ENCODE results near the gene ALPL. TPM values are rescaled to one million over a fixed set of nuclear protein-coding genes. Genes with fewer than 3 reads are reported as not detected.
"Not testable (repeated sequence)": the region's sequence is repeated elsewhere in the genome, so short reads cannot be mapped to it uniquely, and the experiment has no call there.

The ALPL gene
- total RNA-seq = 100 to 1,000 TPM in 3 of 7 donors, 10 to 100 TPM in 4; 43.7 to 222 (median 85.0) TPM
- polyA plus RNA-seq = 10 to 100 TPM; 19.5 to 30.8 (median 27.3) TPM
- long read RNA-seq, donor 1, transcript ALPL-204 (12 exons, 2,589 nt) = major isoform, 7 of 8 reads
- long read RNA-seq, donor 1, partial matches to known transcripts = 0 of 8 reads
- long read RNA-seq, donor 1, other reads (novel, unspliced or antisense) = 0 of 8 reads
- long read RNA-seq, donor 2, partial matches to known transcripts = 0 of 2 reads
- long read RNA-seq, donor 2, other reads (novel, unspliced or antisense) = 0 of 2 reads

DNA sequence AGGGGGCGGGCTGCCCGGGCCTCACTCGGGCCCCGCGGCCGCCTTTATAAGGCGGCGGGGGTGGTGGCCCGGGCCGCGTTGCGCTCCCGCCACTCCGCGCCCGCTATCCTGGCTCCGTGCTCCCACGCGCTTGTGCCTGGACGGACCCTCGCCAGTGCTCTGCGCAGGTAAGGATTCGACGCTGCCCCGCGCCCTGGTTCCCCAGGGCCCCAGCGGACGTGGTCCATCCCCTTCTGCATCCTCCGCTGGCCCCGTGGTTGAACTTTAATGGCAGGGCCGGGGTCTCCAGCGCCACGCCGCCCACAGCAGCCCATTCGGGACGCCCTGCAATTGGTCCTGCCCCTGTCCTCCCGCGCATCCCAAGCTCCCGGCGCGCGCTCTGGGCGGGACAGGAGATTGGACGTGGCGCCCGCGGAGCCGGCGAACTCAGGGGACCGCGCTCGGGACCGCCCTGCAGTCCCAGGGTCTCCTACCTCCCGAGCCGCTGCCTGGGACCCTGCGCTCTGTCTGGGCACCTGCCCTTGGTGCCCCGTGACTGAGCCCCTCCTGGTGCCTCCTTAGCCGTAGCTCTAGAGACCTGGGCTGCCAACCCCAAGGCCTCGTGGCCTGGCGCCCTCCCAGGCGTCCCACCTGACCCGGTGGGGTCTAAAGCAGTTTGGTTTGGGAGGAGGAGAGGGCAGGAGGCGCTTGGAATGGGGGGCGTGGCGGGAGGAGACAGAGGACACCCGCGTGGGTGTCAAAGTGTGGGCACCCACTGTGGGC, at the start of gene ALPL:
Gene ALPL, plus strand, starts transcription at position 73 of the 762 bp plus-strand sequence. CDS start 44,659 bp downstream, outside the sequence.
- H3K36me3 ChIP-seq = no peaks in the 10 kb centered on the region
- 5 to 14% (median 8%) methylated on average over 23 to 67 of the region's 67 CpGs for WGBS, 5 donors
- peak within 1 kb of the TSS; percentile 13 to 67 (median 46) for H3K4me3 ChIP-seq
- TF ChIP-seq POLR2AphosphoS5 (IDR thresholded peaks at IDR 0.05) (peak in 1 of 3 donors; percentile 68), POLR2A (IDR thresholded peaks at IDR 0.05) (no peak)
- TF ChIP-seq, protein P1, sequence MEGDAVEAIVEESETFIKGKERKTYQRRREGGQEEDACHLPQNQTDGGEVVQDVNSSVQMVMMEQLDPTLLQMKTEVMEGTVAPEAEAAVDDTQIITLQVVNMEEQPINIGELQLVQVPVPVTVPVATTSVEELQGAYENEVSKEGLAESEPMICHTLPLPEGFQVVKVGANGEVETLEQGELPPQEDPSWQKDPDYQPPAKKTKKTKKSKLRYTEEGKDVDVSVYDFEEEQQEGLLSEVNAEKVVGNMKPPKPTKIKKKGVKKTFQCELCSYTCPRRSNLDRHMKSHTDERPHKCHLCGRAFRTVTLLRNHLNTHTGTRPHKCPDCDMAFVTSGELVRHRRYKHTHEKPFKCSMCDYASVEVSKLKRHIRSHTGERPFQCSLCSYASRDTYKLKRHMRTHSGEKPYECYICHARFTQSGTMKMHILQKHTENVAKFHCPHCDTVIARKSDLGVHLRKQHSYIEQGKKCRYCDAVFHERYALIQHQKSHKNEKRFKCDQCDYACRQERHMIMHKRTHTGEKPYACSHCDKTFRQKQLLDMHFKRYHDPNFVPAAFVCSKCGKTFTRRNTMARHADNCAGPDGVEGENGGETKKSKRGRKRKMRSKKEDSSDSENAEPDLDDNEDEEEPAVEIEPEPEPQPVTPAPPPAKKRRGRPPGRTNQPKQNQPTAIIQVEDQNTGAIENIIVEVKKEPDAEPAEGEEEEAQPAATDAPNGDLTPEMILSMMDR (IDR thresholded peaks at IDR 0.05 in 8 of 11, conservative IDR thresholded peaks at IDR 0.05 in 3 of 11) = no peak
- H3K9me3 ChIP-seq = no peaks in the 10 kb centered on the region
- H3K4me1 ChIP-seq = peaks cover 8 to 51% (median 27%) of the 10 kb centered on the region in 6 donors
- intact Hi-C loops (cut with DNase I; ENCODE audit: low total_unique reads) = loop anchor here (10.0 kb wide), 2 partner anchors 65 to 155 kb away; partner anchors contain the start of gene RAP1GAP
- H3K27ac ChIP-seq = peak within 1 kb of the TSS in 4 of 8 donors; percentile 36 to 83 (median 66)
- DNase-seq = peak; percentile 86
- peaks cover 0 to 61% (median 22%) of the 10 kb centered on the region in 7 donors for H3K27me3 ChIP-seq (replicated peaks in 1 of 7)

DNA sequence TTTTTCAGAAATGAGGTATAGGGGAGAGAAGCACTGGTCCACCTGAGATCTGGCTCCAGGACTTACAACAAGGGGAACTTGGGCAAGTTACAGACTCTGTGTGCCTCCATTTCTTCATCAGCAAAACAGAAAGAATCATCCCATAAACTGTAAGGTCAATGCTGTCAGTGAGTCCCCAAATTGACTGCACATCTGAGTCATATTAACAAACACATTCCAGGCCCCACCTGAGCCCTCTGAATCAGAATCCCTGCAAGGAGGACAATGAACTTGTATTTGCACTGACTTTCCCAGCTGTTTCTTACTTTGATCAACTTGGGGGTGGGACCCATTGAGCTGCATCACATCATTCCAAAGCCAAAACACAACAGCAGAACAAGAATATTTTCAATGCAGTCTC, 44.1 kb upstream of the ALPL start:
- H3K27me3 ChIP-seq (replicated peaks in 1 of 7); H3K27ac ChIP-seq; DNase-seq; H3K4me3 ChIP-seq; H3K4me1 ChIP-seq; H3K9me3 ChIP-seq; H3K36me3 ChIP-seq; intact Hi-C loops (cut with DNase I; ENCODE audit: low total_unique reads): not testable (repeated sequence)

DNA sequence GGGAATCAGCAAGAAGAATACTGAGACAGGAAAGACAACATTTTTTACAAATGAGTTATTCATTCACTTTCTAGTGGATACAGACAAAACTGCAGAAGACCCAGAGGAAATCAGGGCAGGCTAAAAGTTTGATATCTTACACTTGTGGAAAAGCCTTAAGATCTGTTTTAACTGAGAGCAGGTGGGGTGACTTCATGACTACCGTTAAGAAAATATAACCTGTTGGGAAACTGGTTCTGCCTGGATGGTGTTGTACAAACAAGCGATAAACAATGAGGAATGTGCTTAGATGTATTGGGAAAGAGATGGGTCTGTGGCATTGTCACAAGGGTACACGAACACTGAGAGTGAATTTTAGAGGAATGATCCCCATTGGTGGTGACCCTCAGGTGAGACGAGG, 41.3 kb upstream of the ALPL start:
- 77 to 92% (median 87%) methylated on average over 4 of the region's 4 CpGs for WGBS, 5 donors
- H3K4me3 ChIP-seq; H3K4me1 ChIP-seq; H3K9me3 ChIP-seq; intact Hi-C loops (cut with DNase I; ENCODE audit: low total_unique reads); DNase-seq; H3K27ac ChIP-seq; H3K27me3 ChIP-seq (replicated peaks in 1 of 7): not testable (repeated sequence)
- H3K36me3 ChIP-seq = peaks cover 0 to 26% (median 0%) of the 10 kb centered on the region in 6 donors

DNA sequence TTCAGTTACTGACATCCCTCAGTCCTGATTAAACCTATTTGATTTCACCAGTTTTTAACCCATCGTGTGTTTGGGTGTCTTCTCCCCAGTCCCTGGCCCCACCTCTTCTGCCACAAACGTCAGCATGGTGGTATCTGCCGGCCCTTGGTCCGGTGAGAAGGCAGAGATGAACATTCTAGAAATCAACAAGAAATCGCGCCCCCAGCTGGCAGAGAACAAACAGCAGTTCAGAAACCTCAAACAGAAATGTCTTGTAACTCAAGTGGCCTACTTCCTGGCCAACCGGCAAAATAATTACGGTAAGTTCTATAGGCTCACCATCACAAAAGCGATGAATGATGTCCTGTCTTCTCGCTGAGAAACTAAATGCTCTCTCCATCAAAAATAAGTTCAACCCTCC, 40.6 kb upstream of the ALPL start:
- WGBS, 5 donors = 21 to 43% (median 32%) methylated on average over 10 of the region's 10 CpGs
- Histone ChIP-seq H3K4me1 (no peaks in the 10 kb centered on the region), H3K27me3 (replicated peaks in 1 of 7) (no peaks in the 10 kb centered on the region), H3K36me3 (peaks cover 0 to 33% (median 0%) of the 10 kb centered on the region in 6 donors), H3K27ac (no peak overlapping the region), H3K9me3 (no peaks in the 10 kb centered on the region), H3K4me3 (no peak overlapping the region)
- no peak for DNase-seq
- intact Hi-C loops (cut with DNase I; ENCODE audit: low total_unique reads) = no loop called here
- TF ChIP-seq, protein P1 (IDR thresholded peaks at IDR 0.05 in 8 of 11, conservative IDR thresholded peaks at IDR 0.05 in 3 of 11) = peak in 1 of 11 experiments; percentile 14
- TF ChIP-seq POLR2A (IDR thresholded peaks at IDR 0.05) = no peak

DNA sequence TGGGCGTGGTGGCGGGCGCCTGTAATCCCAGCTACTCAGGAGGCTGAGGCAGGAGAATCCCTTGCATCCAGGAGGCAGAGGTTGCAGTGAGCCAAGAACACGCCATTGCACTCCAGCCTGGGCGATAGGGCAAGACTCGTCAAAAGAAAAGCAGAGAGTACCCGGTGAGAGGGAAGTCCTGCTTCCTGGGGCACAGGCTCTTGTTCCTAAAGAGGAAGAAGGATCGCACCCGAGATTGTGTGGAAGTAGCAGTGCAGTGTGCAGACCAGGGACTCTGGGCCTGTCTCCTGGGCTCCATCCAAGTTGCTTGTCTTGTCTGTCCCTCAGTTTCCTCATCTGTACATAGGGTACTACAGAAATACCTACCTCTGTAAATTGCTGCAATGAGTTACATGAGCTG, 39.6 kb upstream of the ALPL start:
- 69 to 88% (median 75%) methylated on average over 9 of the region's 9 CpGs for WGBS, 5 donors
- H3K27ac ChIP-seq = no peak overlapping the region
- no peak overlapping the region for H3K4me3 ChIP-seq
- no peaks in the 10 kb centered on the region for H3K4me1 ChIP-seq
- TF ChIP-seq, protein P1 (IDR thresholded peaks at IDR 0.05 in 8 of 11, conservative IDR thresholded peaks at IDR 0.05 in 3 of 11) = no peak
- no peak for TF ChIP-seq POLR2AphosphoS5 (IDR thresholded peaks at IDR 0.05)
- peaks cover 0 to 37% (median 0%) of the 10 kb centered on the region in 6 donors for H3K36me3 ChIP-seq
- intact Hi-C loops (cut with DNase I; ENCODE audit: low total_unique reads) = no loop called here
- no peak for DNase-seq
- H3K9me3 ChIP-seq = no peaks in the 10 kb centered on the region
- no peaks in the 10 kb centered on the region for H3K27me3 ChIP-seq (replicated peaks in 1 of 7)
